HepG2 (cell line): ENCODE measurements around the gene C6orf136. TPM values are rescaled to one million over a fixed set of nuclear protein-coding genes. Genes with fewer than 3 reads are reported as not detected.

ENCODE experiments used
- ARID2 ChIP-seq: sonication (generic); formaldehyde crosslinking; IDR thresholded peaks from 2 replicates; pipeline ENCODE4 v1.8.1; 2022; ENCODE audit warnings: mild to moderate bottlenecking, missing genetic modification reagents, borderline replicate concordance
- ELF1 ChIP-seq: sonication (generic); formaldehyde crosslinking; IDR thresholded peaks from 2 replicates; pipeline ENCODE4 v1.4.0; 2020; ENCODE audit warnings: missing genetic modification reagents
- FOSL2 ChIP-seq: sonication (generic); formaldehyde crosslinking; IDR thresholded peaks from 2 replicates; pipeline ENCODE4 v1.4.0; 2020; ENCODE audit warnings: missing genetic modification reagents
- GTF2F1 ChIP-seq: fragments of 150-350 bp; IDR thresholded peaks from 2 replicates; pipeline ENCODE4 v1.6.1; 2014; ENCODE audit warnings: low read length
- MAZ ChIP-seq, 2 experiments: sonication (generic) in 1 of 2; formaldehyde crosslinking in 1 of 2; IDR thresholded peaks; 2 replicates each; pipeline versions ENCODE4 v1.5.0 to v1.6.1; 2012 to 2020; ENCODE audit warnings: low read depth in 2 of 2, mild to moderate bottlenecking in 2 of 2, borderline replicate concordance in 1 of 2, improper control_type of control experiment in 1 of 2, low read length in 1 of 2, missing genetic modification reagents in 1 of 2, moderate library complexity in 1 of 2
- MEIS2 ChIP-seq: sonication (generic); formaldehyde crosslinking; IDR thresholded peaks from 2 replicates; pipeline ENCODE4 v1.9.0; 2021; ENCODE audit warnings: mild to moderate bottlenecking, missing genetic modification reagents
- RORA ChIP-seq: sonication (generic); formaldehyde crosslinking; IDR thresholded peaks from 2 replicates; pipeline ENCODE4 v1.5.0; 2020; ENCODE audit warnings: mild to moderate bottlenecking, missing genetic modification reagents, moderate library complexity
- SRF ChIP-seq: IDR thresholded peaks from 2 replicates; pipeline ENCODE4 v1.6.1; 2011; ENCODE audit warnings: mild to moderate bottlenecking, low read depth, low read length, moderate library complexity
- SSRP1 ChIP-seq: IDR thresholded peaks from 2 replicates; pipeline ENCODE4 v1.6.1; 2016; ENCODE audit warnings: control low read depth
- TARDBP ChIP-seq: sonication (generic); formaldehyde crosslinking; IDR thresholded peaks from 2 replicates; pipeline ENCODE4 v1.8.0; 2022; ENCODE audit warnings: mild to moderate bottlenecking, missing genetic modification reagents
- THAP11 ChIP-seq: IDR thresholded peaks from 2 replicates; pipeline ENCODE4 v1.6.1; 2016; ENCODE audit warnings: missing biosample characterization, missing genetic modification reagents
- U2AF2 ChIP-seq: fragments of 200-400 bp; formaldehyde crosslinking; IDR thresholded peaks from 2 replicates; pipeline ENCODE4 v1.6.1; 2017; ENCODE audit warnings: low read depth, mild to moderate bottlenecking, low read length
- ZFP41 ChIP-seq: sonication (generic); formaldehyde crosslinking; IDR thresholded peaks from 2 replicates; pipeline ENCODE4 v1.4.0; 2020; ENCODE audit warnings: mild to moderate bottlenecking, missing genetic modification reagents, borderline replicate concordance
- ZNF34 ChIP-seq: sonication (generic); formaldehyde crosslinking; IDR thresholded peaks from 2 replicates; pipeline ENCODE4 v1.4.0; 2020; ENCODE audit warnings: mild to moderate bottlenecking, missing genetic modification reagents, borderline replicate concordance
- ZNF569 ChIP-seq: sonication (generic); formaldehyde crosslinking; IDR thresholded peaks from 2 replicates; pipeline ENCODE4 v1.5.0; 2020; ENCODE audit warnings: mild to moderate bottlenecking, missing genetic modification reagents, moderate library complexity, borderline replicate concordance
- ZNF75D ChIP-seq: sonication (generic); formaldehyde crosslinking; IDR thresholded peaks from 2 replicates; pipeline ENCODE4 v1.8.1; 2023; ENCODE audit warnings: missing genetic modification reagents, mild to moderate bottlenecking, borderline replicate concordance
- polyA plus RNA-seq, 8 experiments: library from polyadenylated mRNA; depleted of rRNA in 3 of 8; stranded (reverse) in 7 of 8; unstranded in 1 of 8; fragments of >200 nt; fragmentation: Illumina TruSeq in 4 of 8; extraction: Trizol in 4 of 8; gene quantifications; 2 replicates each; pipeline versions ENCODE4 v1.2.1 to v1.2.3, GENCODE V29; 2011 to 2016; ENCODE audit warnings: low read depth in 4 of 8, missing spikeins in 1 of 8, mixed read lengths in 1 of 8; ENCODE audit not compliant: insufficient read depth in 1 of 8
- total RNA-seq, 5 experiments: library from RNA; depleted of rRNA; stranded (reverse); fragments of >200 nt; fragmentation: Illumina TruSeq; extraction: Trizol; gene quantifications; 2 replicates each; pipeline ENCODE4 v1.2.3, GENCODE V29; 2016; ENCODE audit warnings: low read depth in 1 of 5
- TF ChIP-seq, protein P1 (sequence below): sonication (generic); formaldehyde crosslinking; conservative IDR thresholded peaks from 2 replicates; pipeline ENCODE4 v1.4.0; 2020; ENCODE audit warnings: mild to moderate bottlenecking, missing genetic modification reagents, moderate library complexity
- TF ChIP-seq, protein P2 (sequence below): sonication (generic); formaldehyde crosslinking; IDR thresholded peaks from 2 replicates; pipeline ENCODE4 v1.4.0; 2020; ENCODE audit warnings: missing genetic modification reagents, borderline replicate concordance
- TF ChIP-seq, protein P3 (sequence below): IDR thresholded peaks from 2 replicates; pipeline ENCODE4 v1.6.1; 2016; ENCODE audit warnings: control low read depth

Gene C6orf136
- total and polyA plus RNA-seq, 2 of the 13 experiments (the other 11 are each of a cell fraction or from before 2014, with no cell fraction given), result 12.0 to 26.2 TPM

DNA sequence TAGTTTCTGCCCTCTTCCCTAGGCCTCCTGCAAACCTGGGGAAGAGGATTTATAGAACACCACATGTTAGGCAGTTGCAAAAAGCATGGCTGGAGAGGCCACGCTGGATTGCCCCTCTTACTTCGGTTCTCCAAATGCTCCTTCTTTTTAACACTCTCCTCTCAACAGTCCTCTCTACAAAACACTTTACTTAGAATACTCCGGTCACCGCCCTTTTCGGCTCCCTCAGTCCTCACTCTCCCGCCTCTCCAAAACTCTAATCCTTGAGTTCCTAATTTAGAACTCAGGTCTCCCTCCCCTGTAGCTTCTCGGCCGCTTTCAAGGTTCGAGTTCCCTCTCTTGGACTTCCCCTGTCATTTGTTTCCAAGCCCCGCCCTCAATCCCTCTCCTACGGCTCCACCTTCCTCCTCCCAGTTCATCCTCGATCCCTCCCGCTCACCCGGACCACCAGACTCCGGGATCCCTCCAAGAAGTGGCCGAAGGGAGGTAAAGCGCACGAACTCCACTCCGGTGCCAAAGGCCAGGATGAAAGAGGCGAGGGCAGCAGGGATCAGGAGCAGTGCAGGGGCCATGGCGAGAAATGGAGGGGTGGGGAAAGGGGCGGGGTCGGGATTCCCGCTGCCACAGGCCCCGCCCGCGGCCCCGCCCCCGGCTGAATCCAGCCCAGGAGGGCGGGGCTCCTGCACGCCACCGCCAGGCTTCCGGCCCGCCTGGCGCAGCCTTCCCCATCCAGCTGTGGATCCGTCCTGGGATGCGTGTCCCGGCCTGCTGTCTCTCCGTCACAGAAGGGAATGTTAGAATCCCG, 43.7 kb downstream of the C6orf136 start, which contains the start of gene NRM (continued):
- TF ChIP-seq FOSL2 (CRISPR knock-in tag) (peak; percentile 23; the same call in 1 of the 2 replicates), MAZ (IDR thresholded peaks at IDR 0.05; ENCODE audit: borderline replicate concordance, low read depth, low read length) (peak; percentile 68; the same call in 1 of the 2 replicates), MAZ (CRISPR knock-in tag; IDR thresholded peaks at IDR 0.05; ENCODE audit: low read depth) (peak; percentile 83), MEIS2 (CRISPR knock-in tag) (peak; percentile 48; the same call in 1 of the 2 replicates), ZNF34 (CRISPR knock-in tag) (no peak), RORA (CRISPR knock-in tag) (no peak), SRF (no peak), ZFP41 (CRISPR knock-in tag) (no peak), ELF1 (CRISPR knock-in tag) (peak; percentile 54), U2AF2 (no peak), TARDBP (CRISPR knock-in tag) (no peak), ZNF569 (no peak), ARID2 (CRISPR knock-in tag) (no peak), SSRP1 (no peak), ZNF75D (no peak), THAP11 (CRISPR knock-in tag) (peak; percentile 63), GTF2F1 (no peak)
- TF ChIP-seq, protein P1, sequence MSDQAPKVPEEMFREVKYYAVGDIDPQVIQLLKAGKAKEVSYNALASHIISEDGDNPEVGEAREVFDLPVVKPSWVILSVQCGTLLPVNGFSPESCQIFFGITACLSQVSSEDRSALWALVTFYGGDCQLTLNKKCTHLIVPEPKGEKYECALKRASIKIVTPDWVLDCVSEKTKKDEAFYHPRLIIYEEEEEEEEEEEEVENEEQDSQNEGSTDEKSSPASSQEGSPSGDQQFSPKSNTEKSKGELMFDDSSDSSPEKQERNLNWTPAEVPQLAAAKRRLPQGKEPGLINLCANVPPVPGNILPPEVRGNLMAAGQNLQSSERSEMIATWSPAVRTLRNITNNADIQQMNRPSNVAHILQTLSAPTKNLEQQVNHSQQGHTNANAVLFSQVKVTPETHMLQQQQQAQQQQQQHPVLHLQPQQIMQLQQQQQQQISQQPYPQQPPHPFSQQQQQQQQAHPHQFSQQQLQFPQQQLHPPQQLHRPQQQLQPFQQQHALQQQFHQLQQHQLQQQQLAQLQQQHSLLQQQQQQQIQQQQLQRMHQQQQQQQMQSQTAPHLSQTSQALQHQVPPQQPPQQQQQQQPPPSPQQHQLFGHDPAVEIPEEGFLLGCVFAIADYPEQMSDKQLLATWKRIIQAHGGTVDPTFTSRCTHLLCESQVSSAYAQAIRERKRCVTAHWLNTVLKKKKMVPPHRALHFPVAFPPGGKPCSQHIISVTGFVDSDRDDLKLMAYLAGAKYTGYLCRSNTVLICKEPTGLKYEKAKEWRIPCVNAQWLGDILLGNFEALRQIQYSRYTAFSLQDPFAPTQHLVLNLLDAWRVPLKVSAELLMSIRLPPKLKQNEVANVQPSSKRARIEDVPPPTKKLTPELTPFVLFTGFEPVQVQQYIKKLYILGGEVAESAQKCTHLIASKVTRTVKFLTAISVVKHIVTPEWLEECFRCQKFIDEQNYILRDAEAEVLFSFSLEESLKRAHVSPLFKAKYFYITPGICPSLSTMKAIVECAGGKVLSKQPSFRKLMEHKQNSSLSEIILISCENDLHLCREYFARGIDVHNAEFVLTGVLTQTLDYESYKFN (CRISPR knock-in tag), result no peak; the same call in none of the 2 replicates
- TF ChIP-seq, protein P2, sequence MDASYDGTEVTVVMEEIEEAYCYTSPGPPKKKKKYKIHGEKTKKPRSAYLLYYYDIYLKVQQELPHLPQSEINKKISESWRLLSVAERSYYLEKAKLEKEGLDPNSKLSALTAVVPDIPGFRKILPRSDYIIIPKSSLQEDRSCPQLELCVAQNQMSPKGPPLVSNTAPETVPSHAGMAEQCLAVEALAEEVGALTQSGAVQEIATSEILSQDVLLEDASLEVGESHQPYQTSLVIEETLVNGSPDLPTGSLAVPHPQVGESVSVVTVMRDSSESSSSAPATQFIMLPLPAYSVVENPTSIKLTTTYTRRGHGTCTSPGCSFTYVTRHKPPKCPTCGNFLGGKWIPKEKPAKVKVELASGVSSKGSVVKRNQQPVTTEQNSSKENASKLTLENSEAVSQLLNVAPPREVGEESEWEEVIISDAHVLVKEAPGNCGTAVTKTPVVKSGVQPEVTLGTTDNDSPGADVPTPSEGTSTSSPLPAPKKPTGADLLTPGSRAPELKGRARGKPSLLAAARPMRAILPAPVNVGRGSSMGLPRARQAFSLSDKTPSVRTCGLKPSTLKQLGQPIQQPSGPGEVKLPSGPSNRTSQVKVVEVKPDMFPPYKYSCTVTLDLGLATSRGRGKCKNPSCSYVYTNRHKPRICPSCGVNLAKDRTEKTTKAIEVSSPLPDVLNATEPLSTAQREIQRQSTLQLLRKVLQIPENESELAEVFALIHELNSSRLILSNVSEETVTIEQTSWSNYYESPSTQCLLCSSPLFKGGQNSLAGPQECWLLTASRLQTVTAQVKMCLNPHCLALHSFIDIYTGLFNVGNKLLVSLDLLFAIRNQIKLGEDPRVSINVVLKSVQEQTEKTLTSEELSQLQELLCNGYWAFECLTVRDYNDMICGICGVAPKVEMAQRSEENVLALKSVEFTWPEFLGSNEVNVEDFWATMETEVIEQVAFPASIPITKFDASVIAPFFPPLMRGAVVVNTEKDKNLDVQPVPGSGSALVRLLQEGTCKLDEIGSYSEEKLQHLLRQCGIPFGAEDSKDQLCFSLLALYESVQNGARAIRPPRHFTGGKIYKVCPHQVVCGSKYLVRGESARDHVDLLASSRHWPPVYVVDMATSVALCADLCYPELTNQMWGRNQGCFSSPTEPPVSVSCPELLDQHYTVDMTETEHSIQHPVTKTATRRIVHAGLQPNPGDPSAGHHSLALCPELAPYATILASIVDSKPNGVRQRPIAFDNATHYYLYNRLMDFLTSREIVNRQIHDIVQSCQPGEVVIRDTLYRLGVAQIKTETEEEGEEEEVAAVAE (CRISPR knock-in tag), result no peak
- TF ChIP-seq, protein P3, sequence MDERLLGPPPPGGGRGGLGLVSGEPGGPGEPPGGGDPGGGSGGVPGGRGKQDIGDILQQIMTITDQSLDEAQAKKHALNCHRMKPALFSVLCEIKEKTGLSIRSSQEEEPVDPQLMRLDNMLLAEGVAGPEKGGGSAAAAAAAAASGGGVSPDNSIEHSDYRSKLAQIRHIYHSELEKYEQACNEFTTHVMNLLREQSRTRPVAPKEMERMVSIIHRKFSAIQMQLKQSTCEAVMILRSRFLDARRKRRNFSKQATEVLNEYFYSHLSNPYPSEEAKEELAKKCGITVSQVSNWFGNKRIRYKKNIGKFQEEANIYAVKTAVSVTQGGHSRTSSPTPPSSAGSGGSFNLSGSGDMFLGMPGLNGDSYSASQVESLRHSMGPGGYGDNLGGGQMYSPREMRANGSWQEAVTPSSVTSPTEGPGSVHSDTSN (CRISPR knock-in tag), result no peak
